Keratinocyte (primary cell): Measurements from ENCODE around the gene OR2T8. TPM values are rescaled to one million over a fixed set of nuclear protein-coding genes. Genes with fewer than 3 reads are reported as not detected.

Experiments used
- DNase-seq: peaks from one replicate; pipeline ENCODE4 v3.0.0-alpha.2; 2011; ENCODE audit warnings: low read depth, missing footprints, low spot score
- FAIRE-seq: peaks from 2 replicates; lab custom pipeline; 2011; peaks lifted over from hg19 to GRCh38; lab: Jason Lieb, UNC
- H2AFZ ChIP-seq: 2 replicates; pipeline ENCODE4 v1.6.0; 2012; ENCODE audit warnings: low read length, control low read depth, inconsistent platforms; ENCODE audit not compliant: control insufficient read depth
- H3K27ac ChIP-seq: 2 replicates; pipeline ENCODE4 v1.5.1; 2011; ENCODE audit warnings: low read length; ENCODE audit not compliant: control insufficient read depth, insufficient read depth
- H3K27me3 ChIP-seq: 3 replicates; pipeline ENCODE4 v1.6.0; 2011; ENCODE audit warnings: low read length; ENCODE audit not compliant: control insufficient read depth, insufficient read depth; ENCODE audit errors: extremely low read depth
- H3K36me3 ChIP-seq, 2 experiments: 2 replicates in 1 of 2; 3 replicates in 1 of 2; pipeline ENCODE4 v1.5.1; 2011; ENCODE audit warnings: low read length in 2 of 2, mild to moderate bottlenecking in 1 of 2; ENCODE audit not compliant: control insufficient read depth in 2 of 2, insufficient read depth in 2 of 2; ENCODE audit errors: extremely low read depth in 1 of 2
- H3K4me1 ChIP-seq: 3 replicates; pipeline ENCODE4 v1.5.1; 2011; ENCODE audit warnings: low read length; ENCODE audit not compliant: control insufficient read depth, insufficient read depth; ENCODE audit errors: extremely low read depth
- H3K4me2 ChIP-seq: 3 replicates; pipeline ENCODE4 v1.6.0; 2011; ENCODE audit warnings: low read depth, low read length; ENCODE audit not compliant: control insufficient read depth, insufficient read depth; ENCODE audit errors: extremely low read depth
- H3K4me3 ChIP-seq, 3 experiments: fragments of 200-600 bp in 1 of 3; sonication (generic) in 1 of 3; 2 replicates in 2 of 3; 3 replicates in 1 of 3; pipeline ENCODE4 v1.5.1; 2011 to 2016; ENCODE audit warnings: low read length in 3 of 3, mild to moderate bottlenecking in 3 of 3, control low read depth in 2 of 3, inconsistent platforms in 1 of 3, low read depth in 1 of 3, mixed read lengths in 1 of 3, mixed run types in 1 of 3, moderate library complexity in 1 of 3; ENCODE audit not compliant: control insufficient read depth in 2 of 3, insufficient read depth in 2 of 3; ENCODE audit errors: extremely low read depth in 1 of 3
- H3K79me2 ChIP-seq: 2 replicates; pipeline ENCODE4 v1.6.0; 2012; ENCODE audit warnings: low read length; ENCODE audit not compliant: control insufficient read depth, insufficient read depth
- H3K9ac ChIP-seq: 3 replicates; pipeline ENCODE4 v1.6.0; 2011; ENCODE audit warnings: low read length; ENCODE audit not compliant: control insufficient read depth, insufficient read depth; ENCODE audit errors: extremely low read depth
- H3K9me1 ChIP-seq: 3 replicates; pipeline ENCODE4 v1.6.0; 2011; ENCODE audit warnings: low read length; ENCODE audit not compliant: control insufficient read depth, insufficient read depth; ENCODE audit errors: extremely low read depth
- H3K9me3 ChIP-seq: 2 replicates; pipeline ENCODE4 v1.5.1; 2012; ENCODE audit warnings: low read depth, low read length; ENCODE audit not compliant: control insufficient read depth
- H4K20me1 ChIP-seq: 3 replicates; pipeline ENCODE4 v1.6.0; 2011; ENCODE audit warnings: low read length; ENCODE audit not compliant: control insufficient read depth, insufficient read depth; ENCODE audit errors: extremely low read depth
- EZH2 ChIP-seq: IDR thresholded peaks from one replicate; pipeline ENCODE4 v1.6.1; 2012; ENCODE audit warnings: inconsistent platforms, mild to moderate bottlenecking, low read length, moderate library complexity
- dilution Hi-C: fragments of 300-500 bp; cut with MboI; formaldehyde crosslinking; loops from one replicate; pipeline ENCODE4 v1.7.0; 2020; ENCODE audit warnings: low sequenced_read_pairs; ENCODE audit not compliant: extremely low pct_ligation_motif_present
- polyA minus RNA-seq, 3 experiments: library from RNA; depleted of rRNA, polyadenylated mRNA; stranded (reverse); fragments of >200 nt; gene quantifications; 1 replicate in 1 of 3; 2 replicates in 1 of 3; 3 replicates in 1 of 3; pipeline ENCODE4 v1.2.3, GENCODE V29; 2011
- polyA plus RNA-seq, 5 experiments: library from polyadenylated mRNA; depleted of rRNA in 3 of 5; stranded (reverse) in 3 of 5; stranded (forward) in 1 of 5; unstranded in 1 of 5; fragments of >200 nt; gene quantifications; 1 replicate in 1 of 5; 2 replicates in 3 of 5; 3 replicates in 1 of 5; pipeline versions ENCODE4 v1.2.1 to v1.2.3, GENCODE V29; 2011 to 2012; ENCODE audit warnings: missing spikeins in 2 of 5, low read depth in 1 of 5, low replicate concordance in 1 of 5
- TF ChIP-seq, protein P1 (sequence below), 3 experiments: IDR thresholded peaks in 1 of 3; conservative IDR thresholded peaks in 1 of 3; optimal IDR thresholded peaks in 1 of 3; 2 replicates in 2 of 3; 3 replicates in 1 of 3; pipeline versions ENCODE3 to v1.5.1; 2011; ENCODE audit warnings: low read length in 3 of 3, mild to moderate bottlenecking in 3 of 3, moderate library complexity in 2 of 3, control low read depth in 1 of 3, inconsistent platforms in 1 of 3; ENCODE audit not compliant: insufficient read depth in 2 of 3; ENCODE audit errors: extremely low read depth in 1 of 3

The OR2T8 gene
- polyA plus RNA-seq (not detected in 3 replicates), polyA minus RNA-seq (0.20 TPM in 1 of 3 replicates, not detected in the others)
- polyA plus RNA-seq (2011; ENCODE audit: low read depth), result not detected
- polyA plus RNA-seq (2011; cell fraction: cytosol; rRNA removed), result not detected in 2 replicates
- polyA plus RNA-seq (2011; cell fraction: nucleus; rRNA removed), result not detected in 2 replicates
- not detected in 2 replicates for polyA plus RNA-seq (2012; ENCODE audit: low replicate concordance)
- polyA minus RNA-seq (2011; cell fraction: cytosol; rRNA and poly(A)+ RNA removed), result not detected
- polyA minus RNA-seq (2011; cell fraction: nucleus; rRNA and poly(A)+ RNA removed), result not detected in 2 replicates

DNA sequence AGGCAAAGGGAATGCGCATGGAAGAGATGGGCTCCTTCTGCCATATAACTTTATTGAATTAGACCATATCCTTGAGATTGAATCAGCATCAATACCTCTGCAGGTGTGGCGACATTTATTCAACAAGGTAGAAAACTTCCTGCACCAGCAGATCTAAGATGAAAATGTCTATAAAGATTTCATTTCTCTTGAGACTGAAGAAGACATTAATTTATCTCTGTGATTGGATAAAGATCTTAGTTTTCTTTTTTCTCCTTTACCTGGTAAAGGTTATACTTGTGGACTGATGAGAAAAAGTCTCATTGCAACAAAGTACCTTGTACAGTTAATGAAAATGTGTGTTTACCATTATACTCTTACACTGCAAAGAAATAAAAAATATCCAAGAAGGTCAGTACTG, at the start of gene OR2T8:
OR2T8 (plus strand) TSS at position 301 of the 400 bp plus-strand sequence. CDS start 766 bp downstream, outside the sequence.
- H4K20me1 ChIP-seq, result no peaks in the 10 kb centered on the region
- TF ChIP-seq EZH2, result no peak
- TF ChIP-seq, protein P1, sequence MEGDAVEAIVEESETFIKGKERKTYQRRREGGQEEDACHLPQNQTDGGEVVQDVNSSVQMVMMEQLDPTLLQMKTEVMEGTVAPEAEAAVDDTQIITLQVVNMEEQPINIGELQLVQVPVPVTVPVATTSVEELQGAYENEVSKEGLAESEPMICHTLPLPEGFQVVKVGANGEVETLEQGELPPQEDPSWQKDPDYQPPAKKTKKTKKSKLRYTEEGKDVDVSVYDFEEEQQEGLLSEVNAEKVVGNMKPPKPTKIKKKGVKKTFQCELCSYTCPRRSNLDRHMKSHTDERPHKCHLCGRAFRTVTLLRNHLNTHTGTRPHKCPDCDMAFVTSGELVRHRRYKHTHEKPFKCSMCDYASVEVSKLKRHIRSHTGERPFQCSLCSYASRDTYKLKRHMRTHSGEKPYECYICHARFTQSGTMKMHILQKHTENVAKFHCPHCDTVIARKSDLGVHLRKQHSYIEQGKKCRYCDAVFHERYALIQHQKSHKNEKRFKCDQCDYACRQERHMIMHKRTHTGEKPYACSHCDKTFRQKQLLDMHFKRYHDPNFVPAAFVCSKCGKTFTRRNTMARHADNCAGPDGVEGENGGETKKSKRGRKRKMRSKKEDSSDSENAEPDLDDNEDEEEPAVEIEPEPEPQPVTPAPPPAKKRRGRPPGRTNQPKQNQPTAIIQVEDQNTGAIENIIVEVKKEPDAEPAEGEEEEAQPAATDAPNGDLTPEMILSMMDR (optimal IDR thresholded peaks at IDR 0.05 in 1 of 3, IDR thresholded peaks at IDR 0.05 in 1 of 3, conservative IDR thresholded peaks at IDR 0.05 in 1 of 3; ENCODE audit: extremely low read depth in 1 of 3, insufficient read depth in 2 of 3, low read length in 3 of 3), result no peak
- no peaks in the 10 kb centered on the region for H3K9me3 ChIP-seq
- DNase-seq (no peak), FAIRE-seq (no peak)
- H3K4me3 ChIP-seq, result no peak within 1 kb of the TSS
- H3K27ac ChIP-seq, result no peak within 1 kb of the TSS
- no peaks in the 10 kb centered on the region for H3K4me1 ChIP-seq
- no peaks in the 10 kb centered on the region for H3K27me3 ChIP-seq
- no peak within 1 kb of the TSS for H3K4me2 ChIP-seq
- no peaks in the 10 kb centered on the region for H3K36me3 ChIP-seq
- no peaks in the 10 kb centered on the region for H3K9me1 ChIP-seq
- no peak within 1 kb of the TSS for H3K9ac ChIP-seq
- no peak within 1 kb of the TSS for H2AFZ ChIP-seq
- H3K79me2 ChIP-seq, result no peaks in the 10 kb centered on the region
- dilution Hi-C loops, result no loop called here

DNA sequence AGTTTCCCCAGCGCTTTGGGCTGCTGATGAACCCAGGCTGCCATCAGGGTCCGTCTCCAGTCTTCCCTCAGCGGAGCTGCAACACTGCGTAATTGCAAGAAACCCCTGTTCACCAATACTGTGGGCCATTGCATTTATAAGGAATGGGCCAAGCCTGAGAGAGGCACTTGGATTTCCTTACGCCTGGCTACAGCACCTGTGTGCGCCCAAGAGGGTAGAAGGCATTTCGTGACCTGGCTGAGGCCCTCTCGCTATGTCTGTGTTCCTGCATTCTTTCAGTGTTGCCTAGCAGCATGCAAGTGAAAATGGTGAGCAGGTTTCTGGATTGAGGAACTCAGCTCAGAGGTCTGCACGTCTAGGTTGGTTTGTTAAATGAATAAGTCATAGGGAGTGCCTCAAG, 36.7 kb upstream of the OR2T8 start:
- Histone ChIP-seq H3K79me2 (no peaks in the 10 kb centered on the region), H3K4me1 (no peaks in the 10 kb centered on the region), H2AFZ (no peak overlapping the region), H3K36me3 (no peaks in the 10 kb centered on the region), H3K4me3 (no peak overlapping the region), H3K9me1 (no peaks in the 10 kb centered on the region), H3K27ac (no peak overlapping the region), H4K20me1 (no peaks in the 10 kb centered on the region), H3K9ac (no peak overlapping the region), H3K4me2 (no peak overlapping the region), H3K27me3 (no peaks in the 10 kb centered on the region), H3K9me3 (no peaks in the 10 kb centered on the region)
- DNase-seq (no peak), FAIRE-seq (no peak)
- dilution Hi-C loops, result no loop called here
- TF ChIP-seq EZH2, result no peak
- TF ChIP-seq, protein P1 (optimal IDR thresholded peaks at IDR 0.05 in 1 of 3, IDR thresholded peaks at IDR 0.05 in 1 of 3, conservative IDR thresholded peaks at IDR 0.05 in 1 of 3; ENCODE audit: extremely low read depth in 1 of 3, insufficient read depth in 2 of 3, low read length in 3 of 3), result no peak
